Panc1 (cell line): ENCODE results near the gene ELP5. TPM values are rescaled to one million over a fixed set of nuclear protein-coding genes. Genes with fewer than 3 reads are reported as not detected.

Experiments used
- ATAC-seq: fragments of 200-7000 bp; cut with Tn5 transposase; 2 replicates; pipeline ENCODE4 v1.9.1; 2020; ENCODE audit warnings: mild to moderate bottlenecking, moderate library complexity
- BruUV-seq: library from RNA; stranded (reverse); fragments of 400-500 nt; replicated peaks from 2 replicates; lab custom pipeline; 2021; lab: Mats Ljungman, UMichigan
- CTCF ChIA-PET: fragments of 300-600 bp; sonication (Branson Sonifier 250); formaldehyde crosslinking; loops from one replicate; lab custom pipeline; 2022; ENCODE audit warnings: antibody characterized with exemption; lab: Charles Lee
- POLR2A ChIA-PET: fragments of 300-600 bp; sonication (Branson Sonifier 250); formaldehyde crosslinking; loops from one replicate; lab custom pipeline; 2022; ENCODE audit warnings: antibody characterized with exemption; lab: Charles Lee
- DNase-seq: peaks from one replicate; pipeline ENCODE4 v3.0.0-alpha.2; 2010; ENCODE audit warnings: low read depth, low spot score
- H3K27ac ChIP-seq: 2 replicates; pipeline ENCODE4 v1.5.1; 2011; ENCODE audit warnings: mild to moderate bottlenecking, low read length, inconsistent platforms
- H3K27me3 ChIP-seq: fragments of 200-500 bp; sonication (Bioruptor generic); 2 replicates; pipeline ENCODE4 v1.6.0; 2014; ENCODE audit warnings: low read length, inconsistent platforms; ENCODE audit not compliant: control insufficient read depth, insufficient read depth
- H3K36me3 ChIP-seq: fragments of 200-500 bp; sonication (Bioruptor generic); 2 replicates; pipeline ENCODE4 v1.5.1; 2014; ENCODE audit warnings: inconsistent platforms, mild to moderate bottlenecking, low read length, moderate library complexity; ENCODE audit not compliant: control insufficient read depth, insufficient read depth
- H3K4me1 ChIP-seq: 2 replicates; pipeline ENCODE4 v1.5.1; 2011; ENCODE audit warnings: inconsistent platforms, mild to moderate bottlenecking, low read length, moderate library complexity; ENCODE audit not compliant: control insufficient read depth, insufficient read depth
- H3K4me3 ChIP-seq, 2 experiments: 2 replicates each; pipeline ENCODE4 v1.5.1; 2011 to 2012; ENCODE audit warnings: low read depth in 2 of 2, low read length in 2 of 2, mild to moderate bottlenecking in 2 of 2, inconsistent platforms in 1 of 2, moderate library complexity in 1 of 2
- H3K9me3 ChIP-seq: fragments of 200-500 bp; sonication (Bioruptor generic); 2 replicates; pipeline ENCODE4 v1.5.1; 2014; ENCODE audit warnings: low read depth, mild to moderate bottlenecking, inconsistent platforms, low read length, moderate library complexity; ENCODE audit not compliant: control insufficient read depth, insufficient read depth
- CTCF ChIP-seq: fragments of 450-650 bp; IDR thresholded peaks from 2 replicates; pipeline ENCODE4 v1.5.1; 2017; ENCODE audit warnings: mild to moderate bottlenecking
- POLR2AphosphoS5 ChIP-seq: IDR thresholded peaks from 2 replicates; pipeline ENCODE4 v1.6.1; 2012; ENCODE audit warnings: mild to moderate bottlenecking, low read depth, low read length, moderate library complexity
- REST ChIP-seq, 2 experiments: IDR thresholded peaks; 2 replicates each; pipeline ENCODE4 v1.6.1; 2011 to 2012; ENCODE audit warnings: low read depth in 2 of 2, control low read depth in 1 of 2, low read length in 1 of 2, mild to moderate bottlenecking in 1 of 2, moderate library complexity in 1 of 2; ENCODE audit not compliant: insufficient read depth in 1 of 2
- SIN3A ChIP-seq: IDR thresholded peaks from 2 replicates; pipeline ENCODE4 v1.6.1; 2012; ENCODE audit warnings: low read depth, mild to moderate bottlenecking, low read length, moderate library complexity, borderline replicate concordance; ENCODE audit not compliant: insufficient read depth
- TCF7L2 ChIP-seq: IDR thresholded peaks from 2 replicates; pipeline ENCODE4 v1.6.1; 2011; ENCODE audit warnings: mild to moderate bottlenecking, low read depth, low read length, inconsistent platforms
- in situ Hi-C: cut with HindIII; loops from 2 replicates; pipeline ENCODE4 v1.10.0; 2016; ENCODE audit warnings: low sequenced_read_pairs, low pct_unique_long_range_greater_than_20kb
- intact Hi-C: fragments of 100-400 bp; cut with micrococcal nuclease; formaldehyde crosslinking; loops from one replicate; pipeline ENCODE4 v1.10.0; 2022; ENCODE audit not compliant: unreplicated experiment
- total RNA-seq: library from RNA; stranded (reverse); gene quantifications from one replicate; pipeline ENCODE4 v1.2.1, GENCODE V29; 2021; ENCODE audit not compliant: unreplicated experiment

Gene ELP5
- total RNA-seq, 1 experiment from 2014 or later, result 89.5 TPM

GRCh38 chr17:7241090-7241733 is 10.8 kb upstream of the ELP5 start:
- peak overlapping the region; percentile 99 for H3K27ac ChIP-seq
- ChIA-PET POLR2A (no interaction called here), CTCF (no interaction called here)
- ATAC-seq (no peak), DNase-seq (no peak)
- peak overlapping the region; percentile 87 to 92 for H3K4me3 ChIP-seq
- no TSS peak for BruUV-seq
- H3K36me3 ChIP-seq, result peaks cover 10% of the 10 kb centered on the region
- no peaks in the 10 kb centered on the region for H3K9me3 ChIP-seq
- intact Hi-C loops (no loop called here), in situ Hi-C loops (no loop called here)
- TF ChIP-seq CTCF (no peak), SIN3A (no peak), TCF7L2 (no peak), REST (IDR thresholded peaks at IDR 0.05; ENCODE audit: insufficient read depth in 1 of 2, low read depth in 2 of 2, low read length in 1 of 2) (no peak), POLR2AphosphoS5 (no peak)
- H3K27me3 ChIP-seq, result no peaks in the 10 kb centered on the region
- H3K4me1 ChIP-seq, result peaks cover 26% of the 10 kb centered on the region

- in situ Hi-C loops, result no loop called here
- ChIA-PET CTCF (interaction anchor here (0.7 kb wide), 1 partner anchor 206 kb away, joined by 3 read pairs; no protein-coding TSS in a partner anchor), POLR2A (no interaction called here)
- no TSS peak for BruUV-seq
- peaks cover 18% of the 10 kb centered on the region for H3K4me1 ChIP-seq
- H3K27me3 ChIP-seq, result no peaks in the 10 kb centered on the region
- ATAC-seq (peak; percentile 13), DNase-seq (peak; percentile 74)
- intact Hi-C loops, result no loop called here
- peak within 1 kb of the TSS; percentile 99 for H3K27ac ChIP-seq
- peak within 1 kb of the TSS; percentile 87 to 92 for H3K4me3 ChIP-seq
- TF ChIP-seq REST (IDR thresholded peaks at IDR 0.05; ENCODE audit: insufficient read depth in 1 of 2, low read depth in 2 of 2, low read length in 1 of 2) (no peak), TCF7L2 (no peak), SIN3A (no peak), POLR2AphosphoS5 (no peak; the same call in 1 of the 2 replicates), CTCF (no peak)
- H3K9me3 ChIP-seq, result no peaks in the 10 kb centered on the region
- peaks cover 11% of the 10 kb centered on the region for H3K36me3 ChIP-seq
Measured at GRCh38 chr17:7241783-7242716, 10.0 kb upstream of the ELP5 start, which contains the start of gene GABARAP. TSS of gene GABARAP (minus strand) at chr17:7242449. CDS start at chr17:7242330, 119 bp downstream.
